Sigmoid colon (tissue), 7 donors: Measurements from ENCODE around the gene ZNF579. TPM values are rescaled to one million over a fixed set of nuclear protein-coding genes. Genes with fewer than 3 reads are reported as not detected.

Experiments used
- DNase-seq: peaks from one replicate; pipeline ENCODE4 v3.0.0-alpha.2; 2019
- H3K27ac ChIP-seq, 4 donors: fragments of 200-600 bp; sonication (generic); one replicate each; pipeline ENCODE4 v1.5.1; 2016 to 2019; ENCODE audit warnings: mild to moderate bottlenecking in 1 of 4
- H3K27me3 ChIP-seq, 3 donors: fragments of 200-600 bp; sonication (generic); one replicate each; pipeline ENCODE4 v1.5.1; 2019; ENCODE audit warnings: mild to moderate bottlenecking in 1 of 3
- H3K36me3 ChIP-seq, 4 donors: fragments of 200-600 bp; sonication (generic); one replicate each; pipeline ENCODE4 v1.5.1; 2016 to 2019
- H3K4me1 ChIP-seq, 4 donors: fragments of 200-600 bp; sonication (generic); one replicate each; pipeline ENCODE4 v1.5.1; 2017 to 2019
- H3K4me3 ChIP-seq, 4 donors: fragments of 200-600 bp; sonication (generic); one replicate each; pipeline ENCODE4 v1.5.1; 2017 to 2019; ENCODE audit warnings: mild to moderate bottlenecking in 2 of 4, moderate library complexity in 1 of 4
- H3K9me3 ChIP-seq, 4 donors: fragments of 200-600 bp in 3 of 4; sonication (generic) in 3 of 4; one replicate each; pipeline versions ENCODE4 v1.5.1 to v1.6.1; 2013 to 2019
- EP300 ChIP-seq, 4 donors: sonication (generic); formaldehyde crosslinking; IDR thresholded peaks; one replicate each; pipeline ENCODE4 v1.6.1; 2017; ENCODE audit warnings: antibody characterized with exemption in 4 of 4
- POLR2A ChIP-seq, 2 donors: fragments of 450-650 bp; IDR thresholded peaks; one replicate each; pipeline ENCODE4 v1.6.1; 2016; ENCODE audit warnings: antibody characterized with exemption in 2 of 2, mild to moderate bottlenecking in 2 of 2, moderate library complexity in 2 of 2
- POLR2AphosphoS5 ChIP-seq, 4 donors: sonication (generic); formaldehyde crosslinking; IDR thresholded peaks; one replicate each; pipeline ENCODE4 v1.6.1; 2017; ENCODE audit warnings: antibody characterized with exemption in 4 of 4
- WGBS, 2 donors: extraction: QIAGEN DNeasy Blood & Tissue Kit; methylation state at CpG; one replicate each; pipeline ENCODE4 v1.1.7; 2013; 5-methylcytosine and 5-hydroxymethylcytosine counted together
- intact Hi-C: fragments of 100-400 bp; cut with DNase I; formaldehyde crosslinking; loops from one replicate; pipeline ENCODE4 v1.15.1; 2023
- polyA plus RNA-seq, 3 donors: library from polyadenylated mRNA; stranded (reverse); fragments of 200-250 nt; gene quantifications; one replicate each; pipeline ENCODE4 v1.2.3, GENCODE V29; 2013
- total RNA-seq, 4 donors: library from RNA; depleted of rRNA; stranded (reverse); fragments of >200 nt; gene quantifications; one replicate each; pipeline ENCODE4 v1.1.0, GENCODE V29; 2016
- TF ChIP-seq, protein P1 (sequence below), 4 experiments: fragments of 450-650 bp in 3 of 4; fragments of 200-600 bp in 1 of 4; IDR thresholded peaks; one replicate each; pipeline ENCODE4 v1.5.1; 2016 to 2019; ENCODE audit warnings: antibody characterized with exemption in 4 of 4, mild to moderate bottlenecking in 3 of 4, moderate library complexity in 2 of 4
- donor health status: healthy with polysubstance abuse.
- donor health status: Bipolar disorder and iron deficiency.
- donor health status: healthy.

ZNF579 gene
- total and polyA plus RNA-seq, 7 donors = 0.69 to 4.0 (median 2.0) TPM

DNA sequence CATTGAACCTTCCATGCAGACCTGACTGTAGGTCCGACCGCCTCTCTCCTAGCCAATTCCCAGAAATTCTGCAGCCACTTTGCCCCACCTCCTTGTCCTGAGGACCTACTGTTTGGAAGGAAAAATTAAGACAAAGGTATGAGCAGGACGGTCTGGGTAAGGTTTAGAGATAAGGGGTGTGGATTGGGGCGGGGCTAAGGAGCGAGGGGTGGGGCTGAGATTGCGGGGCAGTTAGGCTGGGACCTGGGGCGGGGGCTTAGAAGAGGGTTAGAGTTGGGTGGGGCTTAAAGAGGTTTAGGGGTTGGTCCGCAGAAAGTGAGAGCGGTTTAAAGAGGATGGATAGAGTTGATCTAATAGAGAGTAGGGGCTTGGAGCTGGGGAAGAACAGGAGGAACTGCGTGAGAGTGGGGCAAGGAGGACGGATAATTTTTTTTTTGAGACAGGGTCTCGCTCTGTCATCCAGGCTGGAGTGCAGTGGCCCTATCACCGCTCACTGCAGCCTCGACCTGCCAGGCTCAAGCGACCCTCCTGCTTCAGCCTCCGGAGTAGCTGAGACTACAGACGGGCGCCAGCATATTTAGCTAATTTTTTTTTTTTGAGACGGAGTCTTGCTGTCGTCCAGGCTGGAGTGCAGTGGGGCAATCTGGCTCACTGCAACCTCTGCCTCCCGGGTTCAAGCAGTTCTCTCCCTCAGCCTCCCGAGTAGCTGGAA lies 23.1 kb upstream of the ZNF579 start:
- whole genome bisulfite sequencing, 2 donors = 71 to 79% methylated on average over 22 of the region's 22 CpGs
- H3K36me3 ChIP-seq = peaks cover 0 to 3% (median 0%) of the 10 kb centered on the region in 4 donors
- peak overlapping the region; percentile 95 to 98 (median 96) for H3K27ac ChIP-seq
- DNase-seq = no peak
- no peaks in the 10 kb centered on the region for H3K9me3 ChIP-seq
- intact Hi-C loops = no loop called here
- no peaks in the 10 kb centered on the region for H3K27me3 ChIP-seq
- H3K4me1 ChIP-seq = peaks cover 0 to 44% (median 37%) of the 10 kb centered on the region in 4 donors
- H3K4me3 ChIP-seq = no peak overlapping the region
- no peak for TF ChIP-seq POLR2A (IDR thresholded peaks at IDR 0.05)

DNA sequence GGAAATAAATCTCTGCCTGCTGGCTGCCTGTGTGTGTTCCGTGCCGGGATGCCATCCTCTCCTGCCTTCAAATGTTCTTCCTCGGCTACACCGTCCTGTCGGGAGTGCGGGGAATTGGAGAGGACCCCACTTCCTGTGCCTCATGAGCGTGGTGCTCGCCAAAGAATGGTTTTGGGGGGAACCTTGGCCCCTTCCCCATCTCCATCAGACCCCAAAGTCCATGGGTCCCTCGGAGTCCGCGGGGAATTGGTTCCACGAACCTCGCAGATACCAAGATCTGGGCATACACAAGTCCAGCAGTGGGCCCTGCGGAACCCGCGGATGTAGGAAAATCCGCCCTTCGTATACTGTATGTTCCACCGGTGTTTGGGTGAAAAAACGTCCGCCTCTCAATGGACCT lies 22.5 kb upstream of the ZNF579 start:
- Histone ChIP-seq H3K4me1 (peaks cover 0 to 44% (median 37%) of the 10 kb centered on the region in 4 donors), H3K4me3 (no peak overlapping the region), H3K27ac (peak overlapping the region in 1 of 4 donors; percentile 95), H3K27me3 (no peaks in the 10 kb centered on the region), H3K9me3 (no peaks in the 10 kb centered on the region), H3K36me3 (peaks cover 0 to 3% (median 0%) of the 10 kb centered on the region in 4 donors)
- TF ChIP-seq POLR2A (IDR thresholded peaks at IDR 0.05) (no peak), POLR2AphosphoS5 (IDR thresholded peaks at IDR 0.05) (no peak), EP300 (IDR thresholded peaks at IDR 0.05) (no peak)
- TF ChIP-seq, protein P1, sequence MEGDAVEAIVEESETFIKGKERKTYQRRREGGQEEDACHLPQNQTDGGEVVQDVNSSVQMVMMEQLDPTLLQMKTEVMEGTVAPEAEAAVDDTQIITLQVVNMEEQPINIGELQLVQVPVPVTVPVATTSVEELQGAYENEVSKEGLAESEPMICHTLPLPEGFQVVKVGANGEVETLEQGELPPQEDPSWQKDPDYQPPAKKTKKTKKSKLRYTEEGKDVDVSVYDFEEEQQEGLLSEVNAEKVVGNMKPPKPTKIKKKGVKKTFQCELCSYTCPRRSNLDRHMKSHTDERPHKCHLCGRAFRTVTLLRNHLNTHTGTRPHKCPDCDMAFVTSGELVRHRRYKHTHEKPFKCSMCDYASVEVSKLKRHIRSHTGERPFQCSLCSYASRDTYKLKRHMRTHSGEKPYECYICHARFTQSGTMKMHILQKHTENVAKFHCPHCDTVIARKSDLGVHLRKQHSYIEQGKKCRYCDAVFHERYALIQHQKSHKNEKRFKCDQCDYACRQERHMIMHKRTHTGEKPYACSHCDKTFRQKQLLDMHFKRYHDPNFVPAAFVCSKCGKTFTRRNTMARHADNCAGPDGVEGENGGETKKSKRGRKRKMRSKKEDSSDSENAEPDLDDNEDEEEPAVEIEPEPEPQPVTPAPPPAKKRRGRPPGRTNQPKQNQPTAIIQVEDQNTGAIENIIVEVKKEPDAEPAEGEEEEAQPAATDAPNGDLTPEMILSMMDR (IDR thresholded peaks at IDR 0.05) = no peak
- WGBS, 2 donors = 92 to 94% methylated on average over 21 of the region's 21 CpGs
- intact Hi-C loops = no loop called here
- DNase-seq = no peak

DNA sequence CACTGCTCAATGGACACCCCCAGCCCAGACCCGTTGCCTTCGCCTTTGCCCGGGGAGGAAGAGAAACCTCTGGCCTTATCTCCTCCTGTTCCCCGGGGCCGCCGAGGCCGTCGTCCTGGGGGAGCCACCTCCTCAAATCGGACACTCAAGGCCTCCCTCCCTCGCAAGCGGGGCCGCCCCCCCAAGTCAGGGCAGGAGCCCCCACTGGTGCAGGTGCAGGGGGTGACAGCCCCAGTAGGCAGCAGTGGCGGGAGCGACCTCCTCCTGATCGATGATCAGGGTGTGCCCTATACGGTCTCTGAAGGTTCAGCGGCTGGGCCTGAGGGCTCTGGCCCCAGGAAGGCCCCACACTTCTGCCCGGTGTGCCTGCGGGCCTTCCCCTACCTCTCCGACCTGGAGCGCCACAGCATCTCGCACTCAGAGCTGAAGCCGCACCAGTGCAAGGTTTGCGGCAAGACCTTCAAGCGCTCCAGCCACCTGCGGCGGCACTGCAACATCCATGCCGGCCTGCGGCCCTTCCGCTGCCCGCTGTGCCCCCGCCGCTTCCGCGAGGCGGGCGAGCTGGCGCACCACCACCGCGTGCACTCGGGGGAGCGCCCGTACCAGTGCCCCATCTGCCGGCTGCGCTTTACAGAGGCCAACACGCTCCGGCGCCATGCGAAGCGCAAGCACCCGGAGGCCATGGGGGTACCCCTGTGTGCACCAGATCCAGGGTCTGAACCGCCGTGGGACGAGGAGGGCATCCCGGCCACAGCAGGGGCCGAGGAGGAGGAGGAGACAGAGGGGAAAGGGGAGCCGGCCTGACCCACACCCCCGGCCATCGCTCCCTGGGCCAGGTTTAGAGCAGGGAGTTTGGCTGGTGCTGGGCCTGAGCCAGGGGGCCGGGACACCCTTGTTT lies 21.7 kb upstream of the ZNF579 start:
- Histone ChIP-seq H3K4me1 (peaks cover 0 to 44% (median 33%) of the 10 kb centered on the region in 4 donors), H3K27me3 (no peaks in the 10 kb centered on the region), H3K36me3 (peaks cover 0 to 4% (median 2%) of the 10 kb centered on the region in 4 donors), H3K27ac (peak overlapping the region in 1 of 4 donors; percentile 98), H3K9me3 (no peaks in the 10 kb centered on the region), H3K4me3 (no peak overlapping the region)
- TF ChIP-seq, protein P1 (IDR thresholded peaks at IDR 0.05) = no peak
- TF ChIP-seq POLR2AphosphoS5 (IDR thresholded peaks at IDR 0.05) (no peak), POLR2A (IDR thresholded peaks at IDR 0.05) (no peak), EP300 (IDR thresholded peaks at IDR 0.05) (no peak)
- WGBS, 2 donors = 96% methylated on average over 60 of the region's 60 CpGs
- no peak for DNase-seq
- intact Hi-C loops = no loop called here

DNA sequence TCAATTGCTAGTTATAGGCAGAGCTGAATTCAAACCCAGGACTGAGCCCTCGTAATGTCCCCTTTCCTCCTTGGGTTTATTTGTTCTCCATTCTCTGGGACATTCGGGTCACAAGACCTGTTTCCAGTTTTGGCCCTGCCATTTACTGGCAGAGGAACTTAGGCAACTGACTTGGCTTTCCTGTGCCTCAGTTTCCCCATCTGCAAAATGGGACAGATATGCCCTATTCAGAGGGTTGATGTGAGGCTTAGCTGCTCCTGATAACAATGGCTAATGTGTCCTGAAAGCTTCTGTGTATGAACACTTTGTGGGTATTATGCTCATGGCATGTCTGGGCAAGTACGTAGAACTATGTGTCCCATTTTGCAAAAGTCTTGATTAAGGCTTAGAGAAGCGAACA lies 20.4 kb upstream of the ZNF579 start:
- TF ChIP-seq POLR2AphosphoS5 (IDR thresholded peaks at IDR 0.05) (no peak), EP300 (IDR thresholded peaks at IDR 0.05) (no peak), POLR2A (IDR thresholded peaks at IDR 0.05) (no peak)
- TF ChIP-seq, protein P1 (IDR thresholded peaks at IDR 0.05) = no peak
- peaks cover 0 to 31% (median 22%) of the 10 kb centered on the region in 4 donors for H3K4me1 ChIP-seq
- 61 to 84% methylated on average over 4 of the region's 4 CpGs for WGBS, 2 donors
- peaks cover 0 to 17% (median 4%) of the 10 kb centered on the region in 4 donors for H3K36me3 ChIP-seq
- peak overlapping the region; percentile 69 to 86 (median 83) for H3K4me3 ChIP-seq
- H3K27ac ChIP-seq = peak overlapping the region; percentile 93 to 98 (median 98)
- intact Hi-C loops = no loop called here
- DNase-seq = no peak
- H3K27me3 ChIP-seq = no peaks in the 10 kb centered on the region
- no peaks in the 10 kb centered on the region for H3K9me3 ChIP-seq

DNA sequence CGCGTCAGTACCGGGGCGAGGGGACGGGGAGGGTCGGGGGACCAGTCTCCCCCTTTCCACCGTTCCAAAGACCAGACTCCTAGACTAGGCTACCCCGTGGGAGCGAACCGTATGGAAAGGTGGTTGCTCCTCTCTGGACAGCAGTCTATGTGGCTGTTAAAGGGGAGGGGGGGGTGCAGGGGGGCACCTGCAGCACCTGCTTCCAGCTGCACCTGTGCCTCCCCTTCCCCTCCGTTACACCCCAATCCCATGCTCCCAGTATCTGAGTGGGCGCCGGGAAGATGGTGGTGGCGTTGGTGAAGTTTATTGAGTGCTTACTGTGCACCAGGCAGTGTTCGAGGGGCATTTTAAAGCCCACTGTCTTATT lies 20.0 kb upstream of the ZNF579 start:
- WGBS, 2 donors = 3 to 5% methylated on average over 15 of the region's 15 CpGs
- no peak for DNase-seq
- no peaks in the 10 kb centered on the region for H3K9me3 ChIP-seq
- peak overlapping the region; percentile 69 to 86 (median 83) for H3K4me3 ChIP-seq
- H3K27me3 ChIP-seq = no peaks in the 10 kb centered on the region
- intact Hi-C loops = no loop called here
- no peak for TF ChIP-seq POLR2AphosphoS5 (IDR thresholded peaks at IDR 0.05)
- no peak for TF ChIP-seq POLR2A (IDR thresholded peaks at IDR 0.05)
- peaks cover 0 to 20% (median 4%) of the 10 kb centered on the region in 4 donors for H3K36me3 ChIP-seq
- peak overlapping the region; percentile 93 to 98 (median 98) for H3K27ac ChIP-seq
- peaks cover 0 to 27% (median 20%) of the 10 kb centered on the region in 4 donors for H3K4me1 ChIP-seq
